Ascending aorta (tissue), 2 donors: ENCODE data around the gene PCDHGB6. TPM values are rescaled to one million over a fixed set of nuclear protein-coding genes. Genes with fewer than 3 reads are reported as not detected.
A peak's percentile ranks its signal among the peaks of the same experiment; 100 is the strongest.
"Not testable (repeated sequence)": the region's sequence is repeated elsewhere in the genome, so short reads cannot be mapped to it uniquely, and the experiment has no call there.

ENCODE experiments used
- DNase-seq, 2 donors: peaks; one replicate each; pipeline ENCODE4 v3.0.0-alpha.2; 2019; ENCODE audit warnings: low spot score in 2 of 2
- H3K27ac ChIP-seq, 2 donors: fragments of 200-600 bp; sonication (generic); one replicate each; pipeline ENCODE4 v1.5.1; 2016 to 2017; ENCODE audit warnings: mild to moderate bottlenecking in 1 of 2
- H3K27me3 ChIP-seq: fragments of 200-600 bp; sonication (generic); one replicate; pipeline ENCODE4 v1.5.1; 2017
- H3K36me3 ChIP-seq, 2 donors: fragments of 200-600 bp; sonication (generic); one replicate each; pipeline ENCODE4 v1.5.1; 2016
- H3K4me1 ChIP-seq, 2 donors: fragments of 200-600 bp; sonication (generic); one replicate each; pipeline ENCODE4 v1.5.1; 2016 to 2017; ENCODE audit warnings: mild to moderate bottlenecking in 1 of 2
- H3K4me3 ChIP-seq, 2 donors: fragments of 200-600 bp; sonication (generic); one replicate each; pipeline ENCODE4 v1.5.1; 2016 to 2017; ENCODE audit warnings: mild to moderate bottlenecking in 1 of 2
- H3K9me3 ChIP-seq, 2 donors: fragments of 200-600 bp; sonication (generic); one replicate each; pipeline ENCODE4 v1.5.1; 2016
- intact Hi-C: fragments of 100-400 bp; cut with DNase I; formaldehyde crosslinking; loops from one replicate; pipeline ENCODE4 v1.15.1; 2023
- total RNA-seq: library from RNA; depleted of rRNA; stranded (reverse); fragments of >200 nt; gene quantifications from one replicate; pipeline ENCODE4 v1.1.0, GENCODE V29; 2016
- TF ChIP-seq, protein P1 (sequence below), 3 experiments: fragments of 200-600 bp in 2 of 3; fragments of 450-650 bp in 1 of 3; sonication (generic) in 2 of 3; IDR thresholded peaks; one replicate each; pipeline ENCODE4 v1.5.1; 2016 to 2019; ENCODE audit warnings: antibody characterized with exemption in 3 of 3, mild to moderate bottlenecking in 1 of 3, moderate library complexity in 1 of 3

PCDHGB6 gene
- total RNA-seq, 1 donor from 2014 or later: 3.9 TPM

DNA sequence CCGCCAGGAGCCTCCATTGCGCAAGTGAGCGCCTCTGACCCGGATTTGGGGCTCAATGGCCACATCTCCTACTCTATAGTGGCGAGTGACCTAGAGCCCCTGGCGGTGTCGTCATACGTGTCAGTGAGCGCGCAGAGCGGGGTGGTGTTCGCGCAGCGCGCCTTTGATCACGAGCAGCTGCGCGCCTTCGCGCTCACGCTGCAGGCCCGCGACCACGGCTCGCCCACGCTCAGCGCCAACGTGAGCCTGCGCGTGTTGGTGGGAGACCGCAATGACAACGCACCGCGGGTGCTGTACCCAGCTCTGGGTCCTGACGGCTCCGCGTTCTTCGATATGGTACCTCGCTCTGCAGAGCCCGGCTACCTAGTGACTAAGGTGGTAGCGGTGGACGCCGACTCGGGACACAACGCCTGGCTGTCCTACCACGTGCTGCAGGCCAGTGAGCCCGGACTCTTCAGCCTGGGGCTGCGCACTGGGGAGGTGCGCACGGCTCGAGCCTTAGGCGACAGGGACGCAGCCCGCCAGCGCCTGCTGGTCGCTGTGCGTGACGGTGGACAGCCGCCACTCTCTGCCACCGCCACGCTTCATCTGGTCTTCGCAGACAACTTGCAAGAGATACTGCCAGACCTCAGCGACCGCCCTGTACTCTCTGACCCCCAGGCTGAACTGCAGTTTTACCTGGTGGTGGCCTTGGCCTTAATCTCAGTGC is 1.9 kb downstream of the PCDHGB6 start:
- TF ChIP-seq, protein P1, sequence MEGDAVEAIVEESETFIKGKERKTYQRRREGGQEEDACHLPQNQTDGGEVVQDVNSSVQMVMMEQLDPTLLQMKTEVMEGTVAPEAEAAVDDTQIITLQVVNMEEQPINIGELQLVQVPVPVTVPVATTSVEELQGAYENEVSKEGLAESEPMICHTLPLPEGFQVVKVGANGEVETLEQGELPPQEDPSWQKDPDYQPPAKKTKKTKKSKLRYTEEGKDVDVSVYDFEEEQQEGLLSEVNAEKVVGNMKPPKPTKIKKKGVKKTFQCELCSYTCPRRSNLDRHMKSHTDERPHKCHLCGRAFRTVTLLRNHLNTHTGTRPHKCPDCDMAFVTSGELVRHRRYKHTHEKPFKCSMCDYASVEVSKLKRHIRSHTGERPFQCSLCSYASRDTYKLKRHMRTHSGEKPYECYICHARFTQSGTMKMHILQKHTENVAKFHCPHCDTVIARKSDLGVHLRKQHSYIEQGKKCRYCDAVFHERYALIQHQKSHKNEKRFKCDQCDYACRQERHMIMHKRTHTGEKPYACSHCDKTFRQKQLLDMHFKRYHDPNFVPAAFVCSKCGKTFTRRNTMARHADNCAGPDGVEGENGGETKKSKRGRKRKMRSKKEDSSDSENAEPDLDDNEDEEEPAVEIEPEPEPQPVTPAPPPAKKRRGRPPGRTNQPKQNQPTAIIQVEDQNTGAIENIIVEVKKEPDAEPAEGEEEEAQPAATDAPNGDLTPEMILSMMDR (IDR thresholded peaks at IDR 0.05): no peak
- peaks cover 95 to 100% of the 10 kb centered on the region in 2 donors for H3K9me3 ChIP-seq
- no peaks in the 10 kb centered on the region for H3K27me3 ChIP-seq
- no peak overlapping the region for H3K27ac ChIP-seq
- peaks cover 4 to 6% of the 10 kb centered on the region in 2 donors for H3K36me3 ChIP-seq
- H3K4me3 ChIP-seq: peak overlapping the region in 1 of 2 donors; percentile 42
- intact Hi-C loops: loop anchor here (10.0 kb wide), 1 partner anchor 115 kb away; no protein-coding TSS in a partner anchor
- H3K4me1 ChIP-seq: no peaks in the 10 kb centered on the region
- no peak for DNase-seq

DNA sequence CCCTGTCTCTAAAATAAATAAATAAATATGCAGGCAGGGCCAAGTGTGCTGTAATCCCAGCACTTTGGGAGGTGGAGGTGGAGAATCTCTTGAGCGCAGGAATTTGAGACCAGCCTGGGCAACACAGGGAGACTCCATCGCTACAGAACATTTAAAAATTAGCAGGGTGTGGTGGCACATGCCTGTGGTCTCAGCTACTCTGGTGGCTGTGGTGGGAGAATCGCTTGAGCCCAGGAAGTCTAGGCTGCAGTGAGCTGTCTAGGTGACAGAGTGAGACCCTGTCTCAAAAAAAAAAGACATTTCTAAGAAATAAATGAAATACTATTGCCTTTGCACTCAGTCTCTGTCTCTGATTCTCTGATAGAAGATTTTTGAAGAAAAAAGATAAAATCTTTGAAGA is 3.8 kb downstream of the PCDHGB6 start:
- TF ChIP-seq, protein P1 (IDR thresholded peaks at IDR 0.05): no peak
- no peak overlapping the region for H3K4me3 ChIP-seq
- no peaks in the 10 kb centered on the region for H3K4me1 ChIP-seq
- H3K27me3 ChIP-seq: no peaks in the 10 kb centered on the region
- peaks cover 95 to 100% of the 10 kb centered on the region in 2 donors for H3K9me3 ChIP-seq
- H3K27ac ChIP-seq: no peak overlapping the region
- peaks cover 0 to 6% of the 10 kb centered on the region in 2 donors for H3K36me3 ChIP-seq
- intact Hi-C loops: no loop called here
- no peak for DNase-seq

DNA sequence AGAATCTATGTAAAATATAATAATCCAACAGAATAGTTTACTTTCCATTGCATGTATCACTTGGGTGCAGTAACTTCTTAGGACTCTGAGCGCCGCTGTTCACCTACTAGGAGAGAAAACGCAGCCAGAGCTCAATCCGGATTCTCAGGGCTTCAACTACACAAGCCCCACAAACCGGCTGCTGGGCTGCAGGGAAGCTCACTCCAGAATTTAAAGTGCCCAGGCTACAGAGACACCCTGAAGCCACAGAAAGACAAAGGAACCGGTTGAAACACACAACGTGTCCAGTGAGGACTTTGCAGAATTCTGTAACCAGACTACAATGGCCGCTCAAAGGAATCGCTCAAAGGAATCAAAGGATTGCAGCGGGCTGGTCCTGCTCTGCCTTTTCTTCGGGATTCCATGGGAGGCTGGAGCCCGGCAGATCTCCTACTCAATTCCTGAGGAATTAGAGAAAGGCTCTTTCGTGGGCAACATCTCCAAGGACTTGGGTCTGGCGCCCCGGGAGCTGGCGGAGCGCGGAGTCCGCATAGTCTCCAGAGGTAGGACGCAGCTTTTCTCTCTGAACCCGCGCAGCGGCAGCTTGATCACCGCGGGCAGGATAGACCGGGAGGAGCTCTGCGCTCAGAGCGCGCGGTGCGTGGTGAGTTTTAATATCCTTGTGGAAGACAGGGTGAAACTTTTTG is 5.2 kb downstream of the PCDHGB6 start, which contains the start of gene PCDHGA10:
PCDHGA10 (plus strand) TSS at position 134 of the 686 bp plus-strand sequence; CDS start at position 323, 189 bp downstream.
- DNase-seq: no peak
- Histone ChIP-seq H3K4me1 (no peaks in the 10 kb centered on the region), H3K27me3 (no peaks in the 10 kb centered on the region), H3K4me3 (peak within 1 kb of the TSS; percentile 14 to 30), H3K9me3 (peaks cover 96 to 100% of the 10 kb centered on the region in 2 donors), H3K27ac (no peak within 1 kb of the TSS), H3K36me3 (peaks cover 0 to 6% of the 10 kb centered on the region in 2 donors)
- intact Hi-C loops: no loop called here
- TF ChIP-seq, protein P1 (IDR thresholded peaks at IDR 0.05): peak in 2 of 3 experiments; percentile 6 to 12

DNA sequence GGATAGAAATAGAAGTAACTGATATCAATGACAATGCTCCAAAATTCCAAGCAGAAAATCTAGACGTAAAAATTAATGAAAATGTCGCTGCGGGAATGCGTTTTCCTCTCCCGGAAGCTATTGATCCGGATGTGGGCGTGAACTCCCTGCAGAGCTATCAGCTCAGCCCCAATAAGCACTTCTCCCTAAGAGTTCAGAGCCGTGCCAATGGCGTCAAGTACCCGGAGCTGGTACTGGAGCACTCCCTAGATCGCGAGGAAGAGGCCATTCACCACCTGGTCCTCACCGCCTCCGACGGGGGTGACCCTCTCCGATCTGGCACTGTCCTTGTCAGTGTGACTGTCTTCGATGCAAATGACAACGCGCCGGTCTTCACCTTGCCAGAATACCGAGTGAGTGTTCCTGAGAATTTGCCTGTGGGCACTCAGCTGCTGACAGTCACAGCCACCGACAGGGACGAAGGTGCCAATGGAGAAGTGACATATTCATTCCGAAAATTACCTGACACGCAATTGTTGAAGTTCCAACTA is 5.8 kb downstream of the PCDHGB6 start:
- TF ChIP-seq, protein P1 (IDR thresholded peaks at IDR 0.05): no peak
- Histone ChIP-seq H3K9me3 (peaks cover 97 to 100% of the 10 kb centered on the region in 2 donors), H3K27me3 (no peaks in the 10 kb centered on the region), H3K36me3 (peaks cover 0 to 6% of the 10 kb centered on the region in 2 donors), H3K4me1 (no peaks in the 10 kb centered on the region), H3K4me3 (peak overlapping the region; percentile 14 to 30), H3K27ac (no peak overlapping the region)
- DNase-seq: no peak
- intact Hi-C loops: no loop called here

DNA sequence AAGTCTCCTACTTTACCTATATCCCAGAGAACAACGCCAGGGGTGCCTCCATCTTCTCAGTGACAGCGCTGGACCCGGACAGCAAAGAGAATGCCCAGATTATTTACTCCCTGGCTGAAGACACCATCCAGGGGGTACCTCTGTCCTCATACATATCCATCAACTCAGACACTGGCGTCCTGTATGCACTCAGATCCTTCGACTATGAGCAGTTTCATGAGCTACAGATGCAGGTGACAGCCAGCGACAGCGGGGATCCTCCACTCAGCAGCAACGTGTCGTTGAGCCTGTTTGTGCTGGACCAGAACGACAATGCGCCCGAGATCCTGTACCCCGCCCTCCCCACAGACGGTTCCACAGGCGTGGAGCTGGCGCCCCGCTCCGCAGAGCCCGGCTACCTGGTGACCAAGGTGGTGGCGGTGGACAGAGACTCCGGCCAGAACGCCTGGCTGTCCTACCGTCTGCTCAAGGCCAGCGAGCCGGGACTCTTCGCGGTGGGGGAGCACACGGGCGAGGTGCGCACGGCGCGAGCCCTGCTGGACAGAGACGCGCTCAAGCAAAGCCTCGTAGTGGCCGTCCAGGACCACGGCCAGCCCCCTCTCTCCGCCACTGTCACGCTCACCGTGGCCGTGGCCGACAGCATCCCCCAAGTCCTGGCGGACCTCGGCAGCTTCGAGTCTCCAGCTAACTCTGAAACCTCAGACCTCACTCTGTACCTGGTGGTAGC is 6.9 kb downstream of the PCDHGB6 start:
- intact Hi-C loops: loop anchor here (5.0 kb wide), 1 partner anchor 148 kb away; no protein-coding TSS in a partner anchor
- not testable (repeated sequence) for H3K4me1 ChIP-seq, H3K27ac ChIP-seq, DNase-seq, H3K27me3 ChIP-seq, H3K4me3 ChIP-seq, H3K36me3 ChIP-seq
- peaks cover 97 to 100% of the 10 kb centered on the region in 2 donors for H3K9me3 ChIP-seq

DNA sequence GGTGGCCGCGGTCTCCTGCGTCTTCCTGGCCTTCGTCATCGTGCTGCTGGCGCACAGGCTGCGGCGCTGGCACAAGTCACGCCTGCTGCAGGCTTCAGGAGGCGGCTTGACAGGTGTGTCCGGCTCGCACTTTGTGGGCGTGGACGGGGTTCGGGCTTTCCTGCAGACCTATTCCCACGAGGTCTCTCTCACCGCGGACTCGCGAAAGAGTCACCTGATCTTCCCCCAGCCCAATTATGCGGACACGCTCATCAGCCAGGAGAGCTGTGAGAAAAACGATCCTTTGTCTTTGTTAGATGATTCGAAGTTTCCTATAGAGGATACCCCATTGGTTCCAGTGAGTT is 7.4 kb downstream of the PCDHGB6 start:
- intact Hi-C loops: loop anchor here (5.0 kb wide), 1 partner anchor 147 kb away; no protein-coding TSS in a partner anchor

More for the DNA sequence above, 7.4 kb downstream of the PCDHGB6 start:
- H3K4me1 ChIP-seq, H3K36me3 ChIP-seq, H3K4me3 ChIP-seq, H3K27me3 ChIP-seq, DNase-seq, H3K27ac ChIP-seq: not testable (repeated sequence)
- H3K9me3 ChIP-seq: peaks cover 97 to 100% of the 10 kb centered on the region in 2 donors
